OCI-LY3 (cell line): ENCODE data around the gene DUSP6.
A peak's percentile ranks its signal among the peaks of the same experiment; 100 is the strongest.

Experiments
- H2AFZ ChIP-seq: fragments of 200-600, 300-600 bp; shearing (Covaris generic); 2 replicates; pipeline ENCODE4 v1.6.0; 2014; ENCODE audit warnings: antibody characterized with exemption, low read depth, low read length
- H3K27ac ChIP-seq: fragments of 200-600, 300-600 bp; sonication (generic); 2 replicates; pipeline ENCODE4 v1.5.1; 2014; ENCODE audit warnings: mild to moderate bottlenecking, low read length, moderate library complexity, mixed read lengths
- H3K27me3 ChIP-seq: fragments of 200-600, 300-600 bp; sonication (generic); 2 replicates; pipeline ENCODE4 v1.6.1; 2014; ENCODE audit warnings: low read depth, low read length, mixed read lengths
- H3K36me3 ChIP-seq: fragments of 200-600, 300-600 bp; sonication (generic); replicated peaks from 2 replicates; pipeline ENCODE3; 2014; ENCODE audit warnings: low read depth, low read length, mixed read lengths
- H3K4me1 ChIP-seq: fragments of 300-600, 200-600 bp; sonication (generic); 2 replicates; pipeline ENCODE4 v1.6.1; 2014; ENCODE audit warnings: low read length, mixed read lengths
- H3K4me2 ChIP-seq: fragments of 200-600, 300-600 bp; sonication (generic); 2 replicates; pipeline ENCODE4 v1.6.1; 2014; ENCODE audit warnings: low read length, mixed read lengths
- H3K4me3 ChIP-seq: fragments of 300-600, 200-600 bp; sonication (generic); 2 replicates; pipeline ENCODE4 v1.5.1; 2014; ENCODE audit warnings: antibody characterized with exemption, mild to moderate bottlenecking, low read length, moderate library complexity
- H3K79me2 ChIP-seq: fragments of 300-600, 200-600 bp; shearing (Covaris generic); 2 replicates; pipeline ENCODE4 v1.6.1; 2014; ENCODE audit warnings: mild to moderate bottlenecking, low read length, mixed read lengths
- H3K9ac ChIP-seq: fragments of 300-600, 200-600 bp; shearing (Covaris generic); 2 replicates; pipeline ENCODE4 v1.6.0; 2014; ENCODE audit warnings: mild to moderate bottlenecking, low read length, moderate library complexity
- H3K9me3 ChIP-seq: fragments of 200-600, 300-600 bp; shearing (Covaris generic); 2 replicates; pipeline ENCODE4 v1.6.1; 2014; ENCODE audit warnings: low read length, mixed read lengths; ENCODE audit not compliant: insufficient read depth
- H4K20me1 ChIP-seq: fragments of 200-600, 300-600 bp; sonication (generic); 2 replicates; pipeline ENCODE4 v1.6.1; 2016; ENCODE audit warnings: low read length, mixed read lengths; ENCODE audit not compliant: insufficient read depth
- CTCF ChIP-seq: fragments of 200-600, 300-600 bp; sonication (generic); IDR thresholded peaks from 2 replicates; pipeline ENCODE4 v1.5.1; 2014; ENCODE audit warnings: antibody characterized with exemption, low read length, low read depth
- EZH2phosphoT487 ChIP-seq: fragments of 200-600 bp; shearing (Covaris generic); IDR thresholded peaks from 2 replicates; pipeline ENCODE4 v1.6.1; 2018; ENCODE audit warnings: antibody characterized with exemption, mixed run types, low read depth

Gene DUSP6

DNA sequence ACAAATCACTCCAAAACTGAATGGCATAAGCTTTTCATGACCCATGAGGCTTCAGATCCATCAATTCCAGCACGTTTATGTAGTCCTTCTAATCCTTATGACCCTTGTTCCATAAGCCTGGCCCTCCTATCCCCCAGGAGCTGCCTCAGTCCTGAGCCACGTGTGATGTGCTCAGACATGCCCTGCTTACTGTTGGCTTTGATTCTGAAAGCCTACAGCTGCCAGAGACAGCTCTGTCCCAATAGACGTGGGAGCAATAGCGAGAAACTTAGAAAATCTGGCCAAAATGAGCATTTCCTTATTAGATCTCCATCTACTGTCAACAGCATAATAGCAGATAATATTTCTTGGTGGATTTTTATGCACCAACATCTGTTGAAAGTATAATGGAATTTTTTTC is 33.2 kb downstream of the DUSP6 start:
- Histone ChIP-seq H2AFZ (no peak overlapping the region), H3K27me3 (no peaks in the 10 kb centered on the region), H3K9me3 (no peaks in the 10 kb centered on the region), H3K27ac (no peak overlapping the region), H4K20me1 (no peaks in the 10 kb centered on the region), H3K4me3 (peak overlapping the region; percentile 55; the same call in 1 of the 2 replicates), H3K79me2 (no peaks in the 10 kb centered on the region), H3K4me2 (peak overlapping the region; percentile 76), H3K36me3 (no peaks in the 10 kb centered on the region), H3K4me1 (peaks cover 62% of the 10 kb centered on the region), H3K9ac (no peak overlapping the region)
- TF ChIP-seq CTCF: no peak
- TF ChIP-seq EZH2phosphoT487: no peak

DNA sequence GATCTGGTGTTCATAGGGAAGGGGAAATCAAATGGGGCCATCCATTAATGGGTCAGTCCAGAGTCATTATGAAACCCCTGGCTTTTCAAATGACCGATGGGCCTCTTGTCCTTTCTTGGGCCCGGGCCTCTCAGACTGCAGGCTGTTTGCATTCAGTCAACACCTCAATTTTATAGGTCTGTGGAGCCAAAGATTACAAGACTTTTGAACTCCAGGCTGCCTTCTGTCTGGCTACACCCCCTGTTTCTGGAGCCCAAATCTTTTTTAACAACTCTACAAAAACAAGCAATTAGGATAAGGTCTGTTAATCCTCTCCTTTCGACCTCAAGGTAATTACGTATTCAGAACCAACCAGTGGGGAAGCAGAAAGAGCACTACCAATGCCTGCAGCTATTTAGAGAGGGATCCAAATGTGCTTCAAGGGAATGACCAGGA is 35.6 kb downstream of the DUSP6 start:
- no peaks in the 10 kb centered on the region for H3K36me3 ChIP-seq
- no peaks in the 10 kb centered on the region for H3K9me3 ChIP-seq
- peaks cover 43% of the 10 kb centered on the region for H3K4me1 ChIP-seq
- no peak overlapping the region for H3K27ac ChIP-seq
- no peaks in the 10 kb centered on the region for H4K20me1 ChIP-seq
- no peaks in the 10 kb centered on the region for H3K79me2 ChIP-seq
- H3K9ac ChIP-seq: no peak overlapping the region
- H3K4me2 ChIP-seq: peak overlapping the region; percentile 20
- no peak overlapping the region for H3K4me3 ChIP-seq
- H2AFZ ChIP-seq: no peak overlapping the region
- TF ChIP-seq EZH2phosphoT487 (no peak), CTCF (no peak)
- no peaks in the 10 kb centered on the region for H3K27me3 ChIP-seq

- H3K27me3 ChIP-seq: no peaks in the 10 kb centered on the region
- no peak overlapping the region for H3K9ac ChIP-seq
- H4K20me1 ChIP-seq: no peaks in the 10 kb centered on the region
- H2AFZ ChIP-seq: no peak overlapping the region
- peaks cover 23% of the 10 kb centered on the region for H3K4me1 ChIP-seq
- H3K9me3 ChIP-seq: no peaks in the 10 kb centered on the region
- H3K27ac ChIP-seq: no peak overlapping the region
- H3K79me2 ChIP-seq: no peaks in the 10 kb centered on the region
- H3K4me2 ChIP-seq: no peak overlapping the region
- H3K36me3 ChIP-seq: no peaks in the 10 kb centered on the region
- H3K4me3 ChIP-seq: no peak overlapping the region
- TF ChIP-seq EZH2phosphoT487: no peak
- TF ChIP-seq CTCF: no peak
Measured at GRCh38 chr12:89314060-89314761, 38.1 kb downstream of the DUSP6 start.

DNA sequence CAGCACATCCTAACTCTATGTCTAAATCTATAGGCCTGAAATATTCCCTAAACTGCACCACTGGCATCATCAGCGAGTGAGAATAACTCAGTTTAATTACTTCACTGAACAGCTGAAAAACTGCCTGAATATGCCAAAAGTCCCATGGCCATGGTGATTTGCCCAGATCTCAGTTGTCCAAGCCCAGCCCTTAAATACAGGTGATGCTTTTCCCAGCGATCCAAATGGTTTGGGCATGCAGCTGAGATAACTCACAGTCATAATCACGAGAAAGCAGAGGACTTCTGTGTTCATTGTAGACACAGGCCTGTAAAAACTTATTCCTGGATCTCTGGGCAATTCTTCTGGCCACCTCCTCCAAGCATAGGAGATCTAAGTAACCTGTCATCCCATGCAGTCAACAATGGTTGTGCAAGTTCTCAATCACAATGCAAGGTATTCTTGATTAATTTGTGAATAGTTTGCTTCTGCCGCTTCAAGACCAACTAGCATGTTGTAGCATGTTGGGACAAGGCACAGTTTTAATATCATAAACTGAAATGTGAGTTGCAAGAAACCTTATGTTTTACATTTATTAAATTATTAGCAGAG is 40.5 kb downstream of the DUSP6 start:
- Histone ChIP-seq H2AFZ (no peak overlapping the region), H3K9me3 (no peaks in the 10 kb centered on the region), H3K79me2 (no peaks in the 10 kb centered on the region), H4K20me1 (no peaks in the 10 kb centered on the region), H3K9ac (no peak overlapping the region), H3K4me1 (peaks cover 14% of the 10 kb centered on the region), H3K27me3 (no peaks in the 10 kb centered on the region), H3K27ac (no peak overlapping the region), H3K4me2 (no peak overlapping the region), H3K4me3 (no peak overlapping the region), H3K36me3 (no peaks in the 10 kb centered on the region)
- no peak for TF ChIP-seq CTCF
